ENCODE data around the gene DRC1.

The DRC1 gene

DNA sequence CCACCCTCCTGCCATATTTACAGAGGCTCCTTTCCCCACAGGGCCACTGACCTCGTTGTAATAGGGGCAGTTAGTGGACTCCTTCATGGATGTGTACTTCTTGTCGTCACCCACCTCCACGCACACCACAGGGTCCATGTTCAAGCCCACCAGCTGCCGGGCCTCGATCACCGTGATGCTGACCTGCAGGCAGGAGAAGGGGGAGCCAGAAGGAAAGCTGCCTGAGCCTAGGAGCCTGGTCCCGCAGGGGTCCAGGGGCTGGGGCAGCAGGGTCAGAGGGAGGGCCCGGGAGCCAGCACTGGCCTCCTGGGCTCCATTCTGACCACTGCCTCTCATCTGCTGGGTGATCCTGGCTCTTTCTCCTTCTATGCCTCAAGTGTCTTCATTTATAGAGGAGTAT, 93.2 kb downstream of the DRC1 start:
- DNase-seq = no peak

DNA sequence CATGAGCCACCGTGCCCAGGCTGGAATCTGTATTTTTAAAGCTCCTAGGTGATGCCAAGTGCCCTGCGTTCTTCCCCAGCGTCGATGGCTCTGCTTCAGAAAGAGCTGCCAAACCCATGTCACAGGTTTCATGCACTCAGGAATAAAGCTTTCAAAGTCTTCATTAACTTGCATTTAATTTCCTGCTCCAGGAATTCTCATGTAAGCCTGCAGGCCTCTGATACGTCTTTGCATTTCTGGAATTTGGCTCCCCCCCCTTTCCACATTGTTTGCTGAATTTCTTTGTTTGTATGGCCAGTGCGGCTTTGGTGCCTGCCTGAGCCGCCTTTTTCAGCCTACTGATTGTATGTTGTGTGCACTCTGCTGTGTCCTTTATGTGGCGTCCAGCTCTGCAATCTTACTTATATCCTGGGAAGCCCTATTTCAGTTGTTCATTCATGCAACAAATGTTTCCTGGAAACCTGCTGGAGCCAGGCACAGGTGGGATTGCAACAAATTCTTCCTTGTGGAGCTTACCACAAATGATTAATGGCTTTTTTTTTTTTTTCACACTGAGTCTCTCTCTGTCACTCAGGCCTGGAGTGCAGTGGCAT, 94.1 kb downstream of the DRC1 start:
- DNase-seq = no peak

DNA sequence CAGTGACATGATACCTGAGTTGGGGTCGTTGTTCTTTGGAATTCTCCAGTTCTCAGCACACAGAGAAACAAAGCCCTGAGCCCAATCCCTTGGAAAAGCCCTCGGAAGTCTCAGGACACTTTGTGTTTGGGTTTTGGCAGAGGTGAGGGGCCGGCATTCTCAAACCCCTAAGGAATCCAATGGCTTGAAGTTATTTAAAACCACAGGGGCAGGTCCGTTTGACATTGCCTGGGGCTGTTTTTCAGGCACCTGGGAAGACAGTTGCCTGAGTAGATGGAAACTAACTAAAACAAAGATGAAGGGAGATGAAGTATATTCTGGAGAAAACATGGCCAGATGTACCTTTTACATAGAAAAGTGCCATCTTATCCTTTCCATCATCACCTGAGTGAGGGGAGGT, 98.7 kb downstream of the DRC1 start:
- no peak for DNase-seq

DNA sequence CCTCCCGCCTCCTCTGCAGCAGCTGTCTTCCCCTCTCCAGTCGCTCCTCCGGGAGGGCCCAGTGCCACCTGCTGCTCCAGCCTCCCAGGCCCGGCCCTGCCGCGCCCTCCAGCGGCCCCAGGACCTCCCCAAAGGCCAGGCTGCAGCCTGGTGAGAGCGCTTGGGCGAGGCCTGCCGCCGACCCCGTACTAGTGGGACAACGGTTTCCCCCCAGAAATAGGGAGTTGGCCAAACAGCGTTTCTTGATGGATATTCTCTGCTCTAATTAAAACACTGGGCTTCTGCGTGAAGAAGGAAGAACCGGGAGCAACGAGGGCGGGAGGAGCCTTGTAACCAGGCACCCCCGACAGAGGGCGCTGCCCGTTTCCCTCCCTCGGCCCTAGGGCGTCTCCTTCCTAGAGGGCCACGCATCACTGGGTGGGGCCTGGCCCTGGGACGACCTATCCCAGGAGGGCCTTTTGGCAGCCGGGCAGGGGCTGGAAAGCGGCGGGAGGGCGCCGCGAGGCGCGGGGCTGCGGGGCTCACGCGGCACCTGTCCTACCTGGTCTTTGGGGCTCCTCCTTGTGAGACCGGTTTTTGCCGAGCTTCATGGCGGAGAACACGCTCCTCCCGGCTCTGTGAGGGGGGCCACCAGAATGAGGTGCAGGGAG, 101.6 kb downstream of the DRC1 start:
- DNase-seq = peak; percentile 92

DNA sequence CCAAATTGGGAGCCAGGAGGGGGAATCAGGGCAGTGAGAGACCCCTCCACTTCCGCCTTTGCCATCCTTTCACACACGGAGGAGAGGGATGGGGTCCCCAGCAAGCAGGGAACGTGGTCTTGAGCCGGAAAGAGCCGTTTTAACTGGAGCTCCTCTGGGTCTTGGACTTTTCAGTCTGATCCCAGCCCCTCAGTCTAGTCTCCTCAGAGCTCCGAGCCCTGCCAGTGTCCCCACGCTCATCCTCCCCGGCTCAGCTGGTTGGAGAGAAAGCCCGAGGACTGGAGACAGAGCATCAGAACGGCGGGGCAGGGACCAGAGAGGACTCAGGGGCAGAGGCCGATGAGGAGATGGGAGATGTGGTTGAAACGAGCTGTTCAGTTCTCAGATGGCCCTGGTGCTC, 102.3 kb downstream of the DRC1 start:
- DNase-seq = no peak

DNA sequence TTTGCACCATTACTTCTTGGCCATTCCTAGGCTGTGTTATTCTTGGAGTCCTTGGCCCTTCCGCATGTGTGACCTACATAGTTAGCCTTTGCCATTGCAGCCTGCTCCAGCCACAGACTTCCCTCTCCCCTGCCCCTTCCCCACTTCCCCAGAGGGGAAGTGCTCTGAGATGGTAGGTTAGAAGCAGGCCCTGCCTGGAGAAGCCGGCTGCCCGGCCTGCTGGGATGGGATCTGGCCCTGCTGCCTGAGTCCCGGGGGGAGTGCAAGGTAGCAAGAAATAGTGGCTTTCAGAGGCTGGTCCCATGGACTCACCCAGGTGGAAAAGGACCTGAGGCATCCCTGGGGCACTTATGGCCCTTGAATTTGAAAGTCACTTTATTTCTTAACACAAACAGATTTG, 104.6 kb downstream of the DRC1 start:
- no peak for DNase-seq
